C4-2B (cell line): Measurements from ENCODE around the gene CTDSPL.

ENCODE experiments used
- H3K27ac ChIP-seq: fragments of 450-650 bp; 2 replicates; pipeline ENCODE4 v1.5.1; 2017
- CTCF ChIP-seq: fragments of 450-650 bp; conservative IDR thresholded peaks from 2 replicates; pipeline ENCODE4 v1.5.1; 2017; ENCODE audit warnings: mild to moderate bottlenecking
- ZFX ChIP-seq: fragments of 450-650 bp; IDR thresholded peaks from 2 replicates; pipeline ENCODE4 v1.6.1; 2017

The CTDSPL gene

GRCh38 chr3:37823189-37823588, 38.5 kb upstream of the CTDSPL start:
- no peak overlapping the region for H3K27ac ChIP-seq
- TF ChIP-seq ZFX (no peak), CTCF (no peak)

- no peak overlapping the region for H3K27ac ChIP-seq
- no peak for TF ChIP-seq ZFX
- TF ChIP-seq CTCF: no peak
These were observed 37.4 kb upstream of the CTDSPL start for GRCh38 chr3:37824090-37824953.

- H3K27ac ChIP-seq: no peak overlapping the region
- no peak for TF ChIP-seq CTCF
- no peak for TF ChIP-seq ZFX
These were observed 36.7 kb upstream of the CTDSPL start for GRCh38 chr3:37824954-37825328.

GRCh38 chr3:37825744-37826400, 35.8 kb upstream of the CTDSPL start:
- H3K27ac ChIP-seq: no peak overlapping the region
- TF ChIP-seq CTCF (no peak), ZFX (no peak)

DNA sequence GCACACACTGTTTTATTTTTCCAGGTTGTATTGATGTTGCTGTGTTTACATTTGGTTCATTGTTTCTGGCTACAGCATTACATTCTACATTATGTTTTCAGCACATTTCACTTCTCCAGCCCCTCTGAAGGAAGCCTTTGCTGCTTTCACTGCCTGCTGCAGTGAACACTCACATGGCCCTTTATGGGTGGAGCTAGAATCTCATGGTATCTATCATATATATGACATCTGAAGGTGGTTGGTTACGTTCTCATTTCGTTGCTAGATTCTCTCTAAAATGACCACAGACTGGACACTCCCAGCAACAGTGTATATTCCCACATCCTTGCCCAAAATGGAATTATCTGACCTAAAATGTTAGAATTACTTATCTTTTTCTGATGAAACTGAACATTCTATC, 35.2 kb upstream of the CTDSPL start:
- TF ChIP-seq CTCF: no peak
- no peak overlapping the region for H3K27ac ChIP-seq

GRCh38 chr3:37826933-37827332, 34.7 kb upstream of the CTDSPL start:
- TF ChIP-seq CTCF: no peak
- no peak for TF ChIP-seq ZFX
- no peak overlapping the region for H3K27ac ChIP-seq

GRCh38 chr3:37832480-37832879, 29.2 kb upstream of the CTDSPL start:
- no peak overlapping the region for H3K27ac ChIP-seq
- TF ChIP-seq ZFX (no peak), CTCF (no peak)
